SH-SY5Y (cell line): ENCODE results near the gene LILRA1.

Experiments used
- GATA2 ChIP-seq: IDR thresholded peaks from 2 replicates; pipeline ENCODE4 v1.6.1; 2011; ENCODE audit warnings: mild to moderate bottlenecking, low read depth, low read length
- GATA3 ChIP-seq: IDR thresholded peaks from 2 replicates; pipeline ENCODE4 v1.6.1; 2011; ENCODE audit warnings: low read depth, mild to moderate bottlenecking, low read length, moderate library complexity

The LILRA1 gene

GRCh38 chr19:54573330-54573872, 20.0 kb upstream of the LILRA1 start, which contains the start of gene LILRA2:
Gene LILRA2, plus strand, starts transcription at chr19:54573790. Its CDS starts 89 bp downstream, at chr19:54573879.
- TF ChIP-seq GATA2 (no peak), GATA3 (no peak)

DNA sequence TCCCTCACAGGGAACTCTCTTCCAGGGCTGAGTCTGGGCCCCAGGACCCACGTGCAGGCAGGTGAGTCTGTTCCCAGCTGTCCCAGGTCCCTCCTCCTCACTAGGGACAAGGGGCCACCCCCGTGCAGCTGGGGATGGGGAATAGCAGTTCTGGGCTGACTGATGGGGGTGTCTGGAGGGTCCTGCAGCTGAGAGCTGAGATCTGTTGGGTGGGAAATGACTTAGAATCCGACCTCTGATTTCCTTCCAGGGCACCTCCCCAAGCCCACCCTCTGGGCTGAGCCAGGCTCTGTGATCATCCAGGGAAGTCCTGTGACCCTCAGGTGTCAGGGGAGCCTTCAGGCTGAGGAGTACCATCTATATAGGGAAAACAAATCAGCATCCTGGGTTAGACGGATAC, 19.4 kb upstream of the LILRA1 start:
- TF ChIP-seq GATA3: no peak
- TF ChIP-seq GATA2: no peak

DNA sequence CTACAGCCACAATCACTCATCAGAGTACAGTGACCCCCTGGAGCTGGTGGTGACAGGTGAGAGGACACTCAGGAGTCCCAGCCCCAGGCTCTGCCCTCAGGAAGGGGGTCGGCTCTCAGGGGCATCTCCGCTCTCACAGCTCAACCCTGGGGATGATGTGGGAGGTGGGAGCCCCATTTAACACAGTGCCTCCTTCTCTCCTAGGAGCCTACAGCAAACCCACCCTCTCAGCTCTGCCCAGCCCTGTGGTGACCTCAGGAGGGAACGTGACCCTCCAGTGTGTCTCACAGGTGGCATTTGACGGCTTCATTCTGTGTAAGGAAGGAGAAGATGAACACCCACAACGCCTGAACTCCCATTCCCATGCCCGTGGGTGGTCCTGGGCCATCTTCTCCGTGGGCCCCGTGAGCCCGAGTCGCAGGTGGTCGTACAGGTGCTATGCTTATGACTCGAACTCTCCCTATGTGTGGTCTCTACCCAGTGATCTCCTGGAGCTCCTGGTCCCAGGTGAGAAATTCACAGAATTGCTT, 18.8 kb upstream of the LILRA1 start:
- TF ChIP-seq GATA2 (no peak), GATA3 (no peak)

DNA sequence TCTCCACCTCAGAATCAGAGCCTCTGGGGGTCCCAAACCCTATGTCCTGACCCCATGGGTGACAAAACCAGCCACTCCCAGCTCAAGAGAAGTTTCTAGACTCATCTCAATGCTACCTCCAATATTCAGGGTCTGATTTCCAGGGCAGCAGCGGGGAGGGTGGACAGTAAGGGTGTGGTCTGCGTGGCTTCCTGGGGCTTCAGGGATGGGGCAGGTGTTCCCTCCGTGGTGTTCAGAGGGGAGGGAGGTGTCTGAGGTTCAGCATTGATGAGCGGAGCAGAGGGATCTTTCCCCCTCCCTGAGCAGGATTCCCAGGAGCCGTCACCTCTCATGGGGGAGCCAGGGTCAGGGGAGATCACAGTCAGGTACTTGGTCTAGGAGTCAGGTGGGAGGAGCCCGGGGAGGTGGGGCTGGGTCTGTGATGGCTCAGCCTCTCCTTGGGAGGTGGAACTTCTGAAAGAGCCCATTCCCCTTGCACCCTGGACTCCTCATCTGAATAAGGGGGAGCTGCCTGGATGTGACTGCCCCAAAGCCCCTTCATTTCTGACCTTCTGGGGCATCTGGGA, 16.9 kb upstream of the LILRA1 start:
- TF ChIP-seq GATA3: no peak
- TF ChIP-seq GATA2: no peak

GRCh38 chr19:54577334-54577733, 16.1 kb upstream of the LILRA1 start:
- TF ChIP-seq GATA3: no peak
- TF ChIP-seq GATA2: no peak

GRCh38 chr19:54586397-54586796, 7.0 kb upstream of the LILRA1 start:
- TF ChIP-seq GATA2: no peak
- no peak for TF ChIP-seq GATA3

- TF ChIP-seq GATA3: no peak
- TF ChIP-seq GATA2: no peak
These were observed 6.4 kb upstream of the LILRA1 start for GRCh38 chr19:54587026-54587425.

GRCh38 chr19:54594737-54595136, 1.3 kb downstream of the LILRA1 start:
- TF ChIP-seq GATA3 (no peak), GATA2 (no peak)

GRCh38 chr19:54600212-54600611, 6.8 kb downstream of the LILRA1 start:
- TF ChIP-seq GATA2: no peak

DNA sequence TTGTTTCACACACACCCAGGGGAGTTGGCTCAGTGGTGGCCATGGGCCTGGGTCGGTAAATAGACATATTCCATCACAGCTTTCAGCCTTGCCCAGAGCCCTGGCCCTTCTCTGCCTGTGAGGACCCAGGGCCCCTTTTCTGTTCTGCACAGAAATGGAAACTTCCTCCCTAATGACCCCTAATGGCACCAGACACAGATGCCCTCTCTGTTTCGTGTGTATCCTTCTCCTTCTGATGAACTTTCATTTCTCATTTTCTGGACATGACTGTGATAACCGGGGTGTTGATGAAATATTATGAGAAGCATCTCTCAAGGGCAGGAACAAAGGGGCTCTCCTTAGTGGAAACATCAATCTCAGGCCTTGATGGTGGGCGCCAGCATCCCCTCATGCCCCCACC, 12.8 kb downstream of the LILRA1 start:
- TF ChIP-seq GATA2 (no peak), GATA3 (no peak)

GRCh38 chr19:54606891-54607784, 13.7 kb downstream of the LILRA1 start:
- no peak for TF ChIP-seq GATA2
- TF ChIP-seq GATA3: no peak

DNA sequence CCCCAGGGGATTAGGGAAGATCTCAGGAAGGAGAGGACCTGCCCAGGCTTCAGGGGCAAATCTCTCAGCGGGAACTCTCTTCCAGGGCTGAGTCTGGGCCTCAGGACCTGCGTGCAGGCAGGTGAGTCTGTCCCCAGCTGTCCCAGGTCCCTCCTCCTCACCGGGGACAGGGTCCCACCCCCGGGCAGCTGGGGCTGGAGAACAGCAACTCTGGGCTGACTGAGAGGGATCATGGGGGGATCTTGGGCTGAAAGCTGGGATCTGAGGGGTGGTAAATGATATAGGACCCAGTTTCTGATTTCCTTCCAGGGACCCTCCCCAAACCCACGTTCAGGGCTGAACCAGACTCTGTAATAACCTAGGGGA, 14.3 kb downstream of the LILRA1 start:
- TF ChIP-seq GATA3 (no peak), GATA2 (no peak)

DNA sequence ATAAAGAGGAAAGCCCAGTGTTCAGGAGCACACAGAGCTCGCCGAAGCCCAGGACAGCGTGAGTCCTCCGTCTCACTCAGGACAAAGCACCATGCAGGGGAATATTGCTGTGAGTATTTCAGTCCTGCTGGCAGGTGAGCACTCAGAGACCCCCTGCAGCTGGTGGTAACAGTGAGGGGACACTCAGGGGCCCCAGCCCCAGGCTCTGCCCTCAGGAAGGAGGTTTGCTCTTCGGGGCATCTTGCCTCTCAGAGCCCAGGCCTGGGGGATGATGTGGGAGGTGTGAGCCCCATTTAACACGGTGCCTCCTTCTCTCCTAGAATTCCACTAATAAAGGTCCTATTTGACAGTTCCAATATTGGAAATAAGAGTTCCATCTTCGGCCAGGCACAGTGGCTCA, 14.8 kb downstream of the LILRA1 start:
- TF ChIP-seq GATA3: no peak
- TF ChIP-seq GATA2: no peak

GRCh38 chr19:54608792-54609191, 15.4 kb downstream of the LILRA1 start:
- no peak for TF ChIP-seq GATA2
- no peak for TF ChIP-seq GATA3

GRCh38 chr19:54609356-54609791, 15.9 kb downstream of the LILRA1 start:
- TF ChIP-seq GATA3 (no peak), GATA2 (no peak)
